Testis (tissue), 3 donors: ENCODE results near the gene ERI3. TPM values are rescaled to one million over a fixed set of nuclear protein-coding genes. Genes with fewer than 3 reads are reported as not detected.

Experiments used
- DNase-seq: peaks from one replicate; pipeline ENCODE4 v3.0.0-alpha.2; 2019
- H3K27ac ChIP-seq, 2 donors: fragments of 200-600 bp; sonication (generic); one replicate each; pipeline ENCODE4 v1.5.1; 2019
- H3K27me3 ChIP-seq: fragments of 200-600 bp; sonication (generic); one replicate; pipeline ENCODE4 v1.5.1; 2019
- H3K36me3 ChIP-seq: fragments of 200-600 bp; sonication (generic); one replicate; pipeline ENCODE4 v1.5.1; 2017; ENCODE audit warnings: low read depth; ENCODE audit errors: missing control alignments
- H3K4me1 ChIP-seq: fragments of 200-600 bp; sonication (generic); one replicate; pipeline ENCODE4 v1.5.1; 2019
- H3K4me3 ChIP-seq, 2 donors: fragments of 200-600 bp; sonication (generic); one replicate each; pipeline ENCODE4 v1.5.1; 2017 to 2019
- H3K9me3 ChIP-seq: fragments of 200-600 bp; sonication (generic); one replicate; pipeline ENCODE4 v1.5.1; 2017
- POLR2A ChIP-seq: fragments of 450-650 bp; IDR thresholded peaks from one replicate; pipeline ENCODE4 v1.6.1; 2017; ENCODE audit warnings: antibody characterized with exemption, mild to moderate bottlenecking, moderate library complexity
- WGBS, 2 donors: methylation state at CpG; one replicate each; pipeline ENCODE4 v1.1.5; 2018; 5-methylcytosine and 5-hydroxymethylcytosine counted together
- intact Hi-C: fragments of 100-400 bp; cut with DNase I; formaldehyde crosslinking; loops from one replicate; pipeline ENCODE4 v1.15.1; 2023; ENCODE audit warnings: low total_unique reads
- polyA plus RNA-seq: library from polyadenylated mRNA; stranded (reverse); fragments of 350-450 nt; fragmentation: Illumina TruSeq; extraction: RNeasy Lipid Tissue Mini Kit (QIAGEN cat#74804); gene quantifications from one replicate; pipeline ENCODE4 v1.2.3, GENCODE V29; 2014; ENCODE audit warnings: low read depth, low replicate concordance; ENCODE audit not compliant: insufficient read depth
- total RNA-seq, 2 donors: library from RNA; depleted of rRNA; stranded (reverse); fragments of >200 nt; gene quantifications; one replicate each; pipeline ENCODE4 v1.2.3, GENCODE V29; 2016
- TF ChIP-seq, protein P1 (sequence below), 3 experiments: fragments of 450-650 bp in 2 of 3; fragments of 200-600 bp in 1 of 3; sonication (generic) in 1 of 3; IDR thresholded peaks; one replicate each; pipeline ENCODE4 v1.5.1; 2016 to 2019; ENCODE audit warnings: antibody characterized with exemption in 3 of 3, mild to moderate bottlenecking in 2 of 3, moderate library complexity in 1 of 3

ERI3 gene
- total and polyA plus RNA-seq, 3 donors from 2014 or later: 104 to 140 (median 109) TPM

DNA sequence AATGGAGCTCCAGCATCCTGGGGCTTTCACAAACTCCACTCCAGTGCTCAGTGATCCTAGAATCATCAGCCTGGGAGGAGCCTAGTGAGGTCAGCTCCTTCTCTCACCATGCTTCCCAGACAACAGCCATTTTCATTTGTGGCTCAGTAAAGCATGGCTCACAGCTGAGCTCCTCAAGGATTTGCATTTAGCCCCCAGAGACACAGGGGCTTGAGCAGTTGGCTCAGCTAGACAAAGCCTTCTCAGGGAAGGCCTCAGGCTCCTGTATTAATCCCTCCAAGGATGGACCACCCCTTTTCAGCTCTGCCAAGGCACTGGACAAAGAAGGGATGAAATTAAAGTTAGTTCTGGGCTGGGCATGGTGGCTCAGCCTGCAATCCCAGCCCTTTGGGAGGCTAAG is 39.5 kb downstream of the ERI3 start:
- H3K36me3 ChIP-seq: no peaks in the 10 kb centered on the region
- no peaks in the 10 kb centered on the region for H3K9me3 ChIP-seq
- H3K27ac ChIP-seq: no peak overlapping the region
- DNase-seq: no peak
- H3K27me3 ChIP-seq: no peaks in the 10 kb centered on the region
- TF ChIP-seq POLR2A: no peak
- TF ChIP-seq, protein P1, sequence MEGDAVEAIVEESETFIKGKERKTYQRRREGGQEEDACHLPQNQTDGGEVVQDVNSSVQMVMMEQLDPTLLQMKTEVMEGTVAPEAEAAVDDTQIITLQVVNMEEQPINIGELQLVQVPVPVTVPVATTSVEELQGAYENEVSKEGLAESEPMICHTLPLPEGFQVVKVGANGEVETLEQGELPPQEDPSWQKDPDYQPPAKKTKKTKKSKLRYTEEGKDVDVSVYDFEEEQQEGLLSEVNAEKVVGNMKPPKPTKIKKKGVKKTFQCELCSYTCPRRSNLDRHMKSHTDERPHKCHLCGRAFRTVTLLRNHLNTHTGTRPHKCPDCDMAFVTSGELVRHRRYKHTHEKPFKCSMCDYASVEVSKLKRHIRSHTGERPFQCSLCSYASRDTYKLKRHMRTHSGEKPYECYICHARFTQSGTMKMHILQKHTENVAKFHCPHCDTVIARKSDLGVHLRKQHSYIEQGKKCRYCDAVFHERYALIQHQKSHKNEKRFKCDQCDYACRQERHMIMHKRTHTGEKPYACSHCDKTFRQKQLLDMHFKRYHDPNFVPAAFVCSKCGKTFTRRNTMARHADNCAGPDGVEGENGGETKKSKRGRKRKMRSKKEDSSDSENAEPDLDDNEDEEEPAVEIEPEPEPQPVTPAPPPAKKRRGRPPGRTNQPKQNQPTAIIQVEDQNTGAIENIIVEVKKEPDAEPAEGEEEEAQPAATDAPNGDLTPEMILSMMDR (IDR thresholded peaks at IDR 0.05): no peak
- no peaks in the 10 kb centered on the region for H3K4me1 ChIP-seq
- intact Hi-C loops: no loop called here
- H3K4me3 ChIP-seq: no peak overlapping the region

- TF ChIP-seq, protein P1 (IDR thresholded peaks at IDR 0.05): no peak
- TF ChIP-seq POLR2A: no peak
- H3K36me3 ChIP-seq: no peaks in the 10 kb centered on the region
Observed at GRCh38 chr1:44314452-44314851, 40.6 kb downstream of the ERI3 start.

GRCh38 chr1:44313265-44313918 is 41.7 kb downstream of the ERI3 start:
- 95 to 97% methylated on average over 3 of the region's 3 CpGs for WGBS, 2 donors
- H3K9me3 ChIP-seq: no peaks in the 10 kb centered on the region
- no peak overlapping the region for H3K27ac ChIP-seq
- intact Hi-C loops: no loop called here
- H3K27me3 ChIP-seq: no peaks in the 10 kb centered on the region
- no peaks in the 10 kb centered on the region for H3K36me3 ChIP-seq
- TF ChIP-seq POLR2A: no peak
- TF ChIP-seq, protein P1 (IDR thresholded peaks at IDR 0.05): no peak
- no peak overlapping the region for H3K4me3 ChIP-seq
- no peaks in the 10 kb centered on the region for H3K4me1 ChIP-seq
- no peak for DNase-seq

More at GRCh38 chr1:44314452-44314851, 40.6 kb downstream of the ERI3 start:
- Histone ChIP-seq H3K4me3 (no peak overlapping the region), H3K27me3 (no peaks in the 10 kb centered on the region), H3K9me3 (no peaks in the 10 kb centered on the region), H3K27ac (no peak overlapping the region), H3K4me1 (no peaks in the 10 kb centered on the region)
- 74 to 83% methylated on average over 5 of the region's 5 CpGs for WGBS, 2 donors
- intact Hi-C loops: no loop called here
- DNase-seq: no peak

- Histone ChIP-seq H3K27me3 (no peaks in the 10 kb centered on the region), H3K4me3 (no peak overlapping the region), H3K27ac (no peak overlapping the region), H3K9me3 (no peaks in the 10 kb centered on the region), H3K36me3 (no peaks in the 10 kb centered on the region), H3K4me1 (no peaks in the 10 kb centered on the region)
- DNase-seq: no peak
- 87 to 90% methylated on average over 10 of the region's 10 CpGs for WGBS, 2 donors
- intact Hi-C loops: no loop called here
- no peak for TF ChIP-seq POLR2A
- TF ChIP-seq, protein P1 (IDR thresholded peaks at IDR 0.05): no peak
Observed at GRCh38 chr1:44312399-44313196, 42.5 kb downstream of the ERI3 start.
